Stimulated activated CD4-positive, alpha-beta T cell treated with anti-CD3 and anti-CD28 coated beads, Interleukin-1b, Interleukin-23, amount 100 ng/mL, for 4 hours (primary cell): ENCODE data around the gene PPP1R13B.

Experiments
- DNase-seq, 2 donors: peaks; one replicate each; pipeline ENCODE4 v3.0.0-alpha.2; 2020; ENCODE audit warnings: low read depth in 2 of 2

The PPP1R13B gene

DNA sequence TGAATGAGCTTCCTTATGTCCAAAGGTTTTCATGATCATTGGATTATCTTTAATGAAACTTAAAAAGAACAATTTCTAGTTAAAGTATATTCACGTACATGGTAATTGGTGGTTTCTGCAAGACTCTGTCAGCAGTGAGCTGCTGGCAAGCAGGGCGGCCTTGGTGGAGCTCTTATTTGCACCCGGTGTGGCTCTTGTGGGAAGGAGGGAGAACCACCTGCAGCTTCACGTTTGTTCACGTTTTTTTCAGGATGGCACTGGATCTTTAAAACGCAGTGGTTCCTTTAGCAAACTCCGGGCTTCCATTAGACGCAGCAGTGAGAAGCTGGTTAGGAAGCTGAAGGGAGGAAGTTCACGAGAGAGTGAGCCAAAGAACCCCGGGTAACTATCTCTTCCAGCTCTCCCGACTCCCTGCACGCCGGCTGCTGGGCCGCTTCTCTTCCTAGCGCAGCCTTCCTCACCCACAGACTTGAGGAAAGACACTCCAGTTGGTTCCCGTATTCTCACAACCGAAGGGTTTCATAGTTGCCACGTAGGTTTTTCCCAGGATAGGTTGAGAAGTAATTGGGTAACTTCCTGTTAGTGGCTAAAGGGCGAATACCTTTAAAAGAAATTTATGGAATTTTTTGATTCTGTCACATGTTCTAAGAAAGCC lies 160.4 kb downstream of the PPP1R13B start:
- DNase-seq: no peak

DNA sequence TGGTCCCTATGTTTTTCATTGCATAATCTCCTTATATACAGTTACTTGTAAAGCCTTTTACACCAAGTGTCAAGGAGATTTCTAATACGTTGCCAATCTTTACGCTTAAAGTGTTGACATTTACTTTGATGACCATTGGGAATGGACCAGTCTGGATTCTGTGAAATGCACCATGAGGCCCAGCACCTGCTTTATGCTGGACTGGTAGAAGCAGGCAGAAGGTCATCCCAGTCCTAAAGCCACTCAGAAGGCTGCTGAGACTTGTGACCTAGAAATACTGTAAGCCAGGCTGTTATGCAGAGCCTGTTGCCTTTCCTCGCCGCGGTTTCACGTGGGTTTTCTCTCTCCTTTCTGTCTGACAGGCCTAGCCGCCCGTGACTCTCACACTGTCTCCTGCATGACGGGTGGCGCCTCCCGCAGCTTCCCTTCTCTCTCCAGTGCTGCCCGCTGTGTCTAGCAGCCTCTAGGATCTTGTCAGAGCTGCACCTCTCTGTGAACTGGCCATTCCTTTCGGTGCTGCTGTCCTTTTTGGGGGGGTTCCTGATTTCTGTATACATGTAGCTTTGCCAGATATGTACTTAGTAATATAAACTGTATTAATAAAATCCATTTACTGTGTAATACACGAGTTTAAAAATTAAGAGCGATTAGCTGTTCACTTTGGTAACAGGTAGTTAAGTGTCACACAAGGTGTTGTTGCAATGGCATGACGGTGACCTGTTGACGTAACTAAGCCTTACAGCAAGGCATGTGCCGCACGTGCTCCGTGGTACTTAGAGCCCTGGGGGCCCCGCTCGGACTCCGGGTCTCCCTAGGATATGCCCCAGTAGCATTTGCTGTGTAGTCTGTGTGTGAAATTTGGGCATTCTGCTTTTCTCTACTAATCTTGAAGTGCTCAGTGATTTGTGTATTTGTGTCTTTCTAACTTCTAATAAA lies 161.8 kb downstream of the PPP1R13B start:
- DNase-seq: no peak

DNA sequence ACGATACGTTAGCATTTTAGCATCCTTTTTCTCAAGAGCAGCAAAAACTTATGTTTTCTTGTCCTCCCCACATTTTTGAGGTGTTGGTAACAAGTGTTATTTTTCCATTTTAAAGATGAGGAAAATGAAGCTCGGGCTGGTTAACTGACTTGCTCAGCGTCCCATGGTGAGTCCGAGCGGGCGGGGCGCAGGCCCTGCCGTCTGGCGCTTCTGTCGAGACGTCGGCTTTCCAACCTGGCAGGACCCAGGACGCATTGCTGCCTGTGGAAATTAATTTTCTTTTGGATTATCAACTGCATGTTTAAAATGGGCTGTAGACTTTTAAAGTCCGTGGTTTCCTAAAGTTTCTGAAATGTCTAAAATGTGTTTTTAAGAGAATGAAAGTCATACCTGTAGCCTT lies 162.5 kb downstream of the PPP1R13B start:
- no peak for DNase-seq

DNA sequence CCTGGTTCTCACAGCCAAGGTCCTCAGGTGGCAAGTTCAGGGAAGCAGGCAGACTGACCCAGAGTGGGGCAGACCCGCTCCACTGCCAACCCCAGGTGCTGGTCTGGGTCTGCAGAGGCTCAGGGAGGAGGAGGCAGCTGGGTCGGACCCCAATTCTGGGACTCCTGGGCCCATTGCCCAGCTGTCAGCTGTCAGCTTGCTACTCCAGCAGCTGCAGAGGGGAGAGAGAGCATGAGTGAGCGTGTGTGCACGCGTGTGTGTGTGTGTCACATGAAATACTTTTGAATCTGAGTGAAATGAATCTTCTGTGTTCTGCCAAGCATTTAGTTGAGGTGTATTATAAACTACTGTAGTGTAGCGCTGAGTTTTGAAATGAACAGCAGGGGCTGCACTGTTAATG lies 162.9 kb downstream of the PPP1R13B start:
- DNase-seq: no peak
